GM19328 (cell line): Measurements from ENCODE around the gene TRAP1.
"Not testable (repeated sequence)": the region's sequence is repeated elsewhere in the genome, so short reads cannot be mapped to it uniquely, and the experiment has no call there.

Experiments
- ATAC-seq: cut with Tn5 transposase; IDR thresholded peaks from one replicate; pipeline ENCODE4 v1.9.1; 2021; ENCODE audit warnings: mild to moderate bottlenecking, moderate library complexity; ENCODE audit not compliant: unreplicated experiment

The TRAP1 gene

DNA sequence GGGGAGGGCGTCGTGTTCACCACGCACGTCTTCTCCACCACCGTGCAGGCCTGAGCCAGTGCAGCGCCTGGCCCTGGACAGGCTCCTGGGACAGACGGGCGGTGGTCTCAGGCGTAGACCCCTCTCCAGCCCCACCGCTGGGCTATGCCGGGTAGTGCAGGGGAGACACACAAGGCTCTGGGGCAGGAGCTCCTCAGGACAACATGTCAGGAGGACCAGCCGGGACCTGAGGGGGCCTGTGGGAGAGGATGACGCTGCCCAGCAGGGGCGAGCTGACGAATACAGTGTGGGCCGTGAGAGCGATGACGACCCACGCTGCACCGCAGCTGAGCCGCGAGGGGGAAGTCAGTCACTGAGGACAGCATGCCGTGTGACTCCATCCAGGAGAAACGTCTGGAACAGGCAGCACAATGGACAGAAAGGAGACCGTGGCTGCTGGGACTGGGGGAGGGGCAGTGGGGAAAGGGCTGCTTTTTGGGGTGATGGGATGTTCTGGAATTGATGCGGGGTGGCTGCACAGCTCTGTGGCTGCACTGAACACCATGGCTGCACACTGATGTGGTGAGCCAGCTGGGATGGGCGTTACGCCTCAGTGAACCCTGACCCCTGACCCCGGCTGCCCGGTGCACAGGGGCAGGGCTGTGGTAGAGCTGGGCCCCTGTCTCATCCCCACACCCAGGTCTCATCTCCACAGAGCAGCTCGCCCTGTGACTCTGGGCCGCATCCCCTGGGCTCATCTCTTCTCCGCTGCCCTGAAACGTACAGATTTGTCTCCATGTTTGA lies 42.6 kb downstream of the TRAP1 start:
- no peak for ATAC-seq

DNA sequence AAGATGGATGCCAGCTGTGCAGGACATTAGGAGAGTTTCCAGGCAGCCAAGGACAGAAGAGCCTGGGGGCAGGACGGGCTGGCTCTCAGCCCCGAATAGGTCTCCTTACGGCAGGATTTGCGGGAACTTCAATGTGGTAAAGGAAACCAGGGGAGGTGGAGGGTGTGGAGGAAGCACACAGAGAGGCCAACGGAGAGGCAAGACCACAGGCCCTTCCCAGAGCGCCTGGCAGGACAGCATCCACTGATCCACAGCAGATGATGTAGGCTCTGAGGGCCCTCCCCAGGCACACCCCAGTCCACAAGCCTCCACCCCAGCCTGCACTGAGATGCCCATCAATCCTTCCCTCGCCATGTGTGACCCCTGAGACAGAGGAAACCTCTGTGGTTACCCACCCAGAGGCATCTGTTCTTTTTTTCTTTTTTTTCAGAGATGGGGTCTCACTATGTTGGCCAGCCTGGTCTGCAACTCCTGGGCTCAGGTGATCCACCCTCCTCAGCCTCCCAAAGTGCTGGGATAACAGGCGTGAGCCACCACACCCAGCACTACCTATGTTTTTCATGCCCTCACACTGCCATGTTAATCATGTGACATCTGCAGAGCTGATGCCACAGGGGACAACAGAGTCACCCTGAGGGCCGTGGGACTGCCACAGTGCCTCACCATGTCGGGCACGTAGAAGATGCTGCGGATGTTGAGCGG lies 43.5 kb downstream of the TRAP1 start:
- ATAC-seq = no peak

DNA sequence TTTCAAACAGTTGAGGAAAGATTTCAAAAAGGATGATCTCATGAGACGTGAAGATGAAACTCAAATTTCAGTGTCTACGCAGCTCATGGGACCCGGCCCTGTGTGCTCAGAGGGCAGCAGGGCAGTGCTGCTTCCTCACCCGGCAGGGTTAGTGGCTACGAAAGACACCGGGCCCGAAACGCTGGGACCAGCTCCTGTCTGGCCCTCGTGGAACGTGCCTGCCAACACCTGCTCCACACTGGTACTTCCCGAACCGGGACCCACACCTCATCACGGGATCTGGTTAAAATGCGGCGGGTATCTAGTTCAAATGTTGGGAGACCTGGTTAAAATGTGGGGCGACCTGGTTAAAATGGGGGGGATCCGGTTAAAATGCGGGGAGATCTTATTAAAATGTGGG lies 44.1 kb downstream of the TRAP1 start:
- no peak for ATAC-seq

DNA sequence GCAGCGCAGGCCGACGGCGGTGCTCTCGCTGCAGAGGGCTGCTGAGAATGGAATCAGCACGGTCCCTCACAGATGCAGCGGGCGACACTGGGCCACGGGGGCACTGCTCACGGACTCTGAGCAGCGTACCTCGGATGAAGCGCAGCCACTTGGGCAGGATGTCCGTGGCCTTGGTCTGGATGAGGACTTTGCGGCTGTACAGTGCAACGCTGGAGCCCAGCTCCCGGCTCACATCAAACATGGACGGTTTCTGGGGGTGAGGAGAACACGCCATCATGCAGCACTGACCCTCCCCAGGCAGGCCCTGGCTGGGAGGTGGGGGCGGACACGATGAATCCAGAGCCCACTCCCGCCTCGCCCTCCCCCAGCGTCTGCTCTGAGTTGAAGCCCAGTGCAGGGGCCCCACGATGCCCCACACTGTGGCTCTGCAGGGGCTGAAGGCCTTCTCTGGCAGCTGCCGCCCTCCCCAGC lies 44.7 kb downstream of the TRAP1 start:
- ATAC-seq = no peak

DNA sequence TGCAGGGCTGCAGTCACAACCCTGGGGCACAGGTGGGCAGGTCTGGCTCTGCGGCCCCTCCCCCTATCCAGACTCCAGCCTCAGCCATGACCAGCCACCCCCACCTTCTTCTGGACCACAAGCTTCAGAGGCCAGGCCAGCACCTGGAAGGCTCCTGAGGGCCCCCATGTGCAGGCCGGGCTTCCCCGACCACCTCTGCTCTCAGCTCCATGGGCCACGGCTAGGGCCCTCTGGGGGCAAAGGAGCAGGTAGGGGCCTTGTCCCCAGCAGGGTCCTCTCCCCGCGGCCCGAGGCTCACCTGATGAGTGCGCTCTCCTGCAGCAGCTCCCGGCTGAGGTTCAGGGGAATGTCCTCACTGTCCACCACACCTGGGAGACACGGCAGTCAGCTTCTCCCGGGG lies 45.9 kb downstream of the TRAP1 start:
- ATAC-seq = no peak

DNA sequence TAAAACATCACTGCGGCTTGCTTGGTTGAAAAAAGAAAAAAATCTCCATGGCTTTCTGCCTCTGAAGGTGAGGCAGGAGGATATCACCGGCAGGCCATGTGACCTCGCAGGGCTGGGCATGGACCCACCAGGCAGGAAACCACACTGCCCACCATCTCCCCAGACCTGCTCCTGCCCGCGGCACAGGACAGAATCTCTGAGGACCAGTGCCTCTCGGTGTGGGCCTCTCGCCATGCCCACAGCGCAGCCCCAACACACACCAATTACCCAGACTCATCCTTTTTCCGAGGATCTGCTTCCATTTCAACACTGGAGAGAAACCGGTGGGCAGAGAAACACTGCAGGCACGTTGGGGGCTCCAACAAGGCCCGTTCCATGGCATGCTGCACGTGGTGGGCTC lies 46.6 kb downstream of the TRAP1 start:
- no peak for ATAC-seq

DNA sequence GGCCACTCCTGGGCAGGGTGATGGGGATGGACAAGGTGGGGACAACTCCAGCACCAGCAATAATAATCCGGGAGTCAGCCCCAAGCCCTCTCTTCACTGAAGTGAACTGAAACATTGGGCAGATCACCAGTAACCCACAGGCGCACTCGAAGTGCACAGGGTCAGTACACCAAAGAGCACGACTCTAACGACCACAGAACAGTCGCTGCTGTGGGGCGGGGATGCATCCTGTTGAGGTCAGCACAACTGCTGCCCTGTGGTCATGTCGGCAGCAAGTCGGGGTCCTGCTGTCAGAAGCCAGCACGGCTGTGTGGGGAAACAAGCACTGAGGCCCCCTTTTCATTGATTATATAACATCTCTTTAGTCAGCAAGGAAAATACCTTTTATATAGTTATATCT lies 48.2 kb downstream of the TRAP1 start:
- ATAC-seq = no peak

DNA sequence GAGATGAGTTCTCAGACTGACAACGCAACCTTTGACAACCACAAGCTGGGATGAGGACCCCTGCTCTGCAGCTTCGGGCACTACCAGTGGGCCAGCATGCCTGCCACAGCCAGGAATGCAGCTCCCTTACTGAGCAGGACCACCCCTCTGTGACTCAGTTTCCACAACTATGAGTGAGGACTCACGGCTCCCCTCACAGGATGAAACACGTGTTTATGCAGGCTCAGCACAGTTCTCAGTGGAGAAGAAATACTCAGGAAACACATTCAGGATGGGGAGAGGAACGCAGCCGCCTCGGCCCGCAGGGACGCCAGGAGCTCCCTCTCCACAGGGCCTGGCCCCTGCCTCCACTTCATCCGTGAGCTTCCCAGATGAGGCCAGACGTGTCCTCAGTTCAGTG lies 48.7 kb downstream of the TRAP1 start:
- no peak for ATAC-seq

DNA sequence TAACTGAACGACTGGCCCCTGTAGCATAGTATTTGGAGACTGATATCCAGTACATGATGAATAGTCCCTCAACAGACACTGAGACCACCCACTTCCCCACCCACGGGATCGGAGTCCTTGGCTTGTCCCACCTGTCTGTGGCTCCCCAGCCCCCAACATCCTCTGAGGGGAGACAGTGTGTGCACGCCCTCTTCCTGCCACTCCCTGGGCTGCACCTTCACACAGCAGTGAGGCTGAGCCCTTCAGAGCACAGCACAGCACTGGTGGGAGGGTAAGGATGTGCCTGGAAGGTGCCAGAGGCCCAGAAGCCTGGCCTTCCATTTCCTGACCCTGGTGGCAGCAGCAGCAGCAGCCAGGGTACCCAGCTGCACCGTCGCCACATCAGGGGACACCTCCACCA lies 51.8 kb downstream of the TRAP1 start:
- no peak for ATAC-seq

DNA sequence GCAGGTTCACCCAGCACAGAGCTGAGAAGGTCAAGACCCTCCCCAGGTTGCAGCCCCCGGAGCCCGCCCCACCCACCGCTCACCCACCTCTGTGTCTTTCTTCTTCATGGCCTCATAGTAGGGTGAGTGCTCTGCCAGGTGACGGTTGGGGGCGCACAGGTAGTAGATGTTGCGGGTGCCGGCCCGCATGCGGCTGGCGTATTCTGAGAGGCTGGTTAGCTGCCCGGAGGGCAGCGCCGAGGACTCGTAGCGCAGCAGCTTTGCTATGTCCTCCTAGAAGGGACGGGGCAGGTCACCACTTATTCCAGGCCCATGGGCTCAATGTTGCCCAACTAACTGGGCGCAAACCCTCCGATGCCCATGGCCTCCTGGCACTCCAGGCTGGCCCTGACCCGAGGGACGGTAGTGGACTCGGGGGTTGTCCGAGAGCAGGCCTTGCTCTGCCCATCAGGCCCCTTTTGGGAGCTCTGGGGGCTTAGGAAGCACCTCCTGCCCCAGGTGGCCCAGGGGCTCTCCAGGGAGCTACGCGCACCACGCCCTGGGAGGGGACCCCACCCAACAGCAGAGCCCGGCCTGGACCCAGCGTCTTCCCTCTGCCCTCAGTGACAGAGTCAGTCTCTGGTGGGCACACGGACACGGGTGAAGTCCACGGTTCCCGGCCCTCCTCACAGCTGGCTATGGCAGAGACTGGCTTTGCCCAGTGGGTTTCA lies 53.0 kb downstream of the TRAP1 start:
- ATAC-seq = no peak

DNA sequence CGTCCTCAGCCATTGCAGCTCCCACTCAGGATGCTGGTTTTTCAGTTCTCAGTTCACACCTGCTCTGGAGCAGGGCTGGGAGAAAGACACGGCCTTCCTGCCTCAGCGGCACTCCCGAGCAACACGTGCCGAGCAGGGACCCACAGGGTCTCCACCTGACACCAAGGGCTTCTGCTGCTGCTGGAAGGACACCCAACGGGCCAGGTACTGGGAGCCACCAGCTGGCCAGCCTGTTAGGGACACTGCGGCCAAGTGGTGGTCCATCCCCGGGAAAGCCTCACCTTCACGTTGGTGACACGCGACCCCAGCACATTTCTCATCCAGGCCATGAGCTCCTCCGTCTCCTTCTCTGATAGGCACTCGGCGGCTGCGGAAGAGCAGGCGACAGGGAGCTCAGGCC lies 54.7 kb downstream of the TRAP1 start:
- ATAC-seq = no peak

DNA sequence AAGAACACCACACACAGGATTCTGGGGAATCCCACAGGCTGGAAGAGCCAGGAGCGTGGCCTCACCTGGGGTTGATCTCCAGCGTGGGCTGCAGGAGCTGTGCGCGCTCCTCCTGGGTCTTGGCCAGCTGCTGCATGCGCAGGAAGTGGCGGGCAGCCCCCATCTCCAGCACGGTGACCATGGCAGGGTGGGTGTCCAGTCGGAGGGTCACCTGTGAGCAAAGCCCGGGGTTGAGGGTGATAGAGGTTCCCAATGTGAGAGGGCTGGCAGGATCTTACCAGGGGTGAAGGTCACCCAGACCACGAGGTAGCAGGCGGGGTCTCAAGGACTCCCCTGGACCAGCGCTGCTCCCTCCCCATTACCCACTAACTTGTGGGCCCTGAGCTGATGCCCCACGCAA lies 55.4 kb downstream of the TRAP1 start:
- ATAC-seq = no peak

DNA sequence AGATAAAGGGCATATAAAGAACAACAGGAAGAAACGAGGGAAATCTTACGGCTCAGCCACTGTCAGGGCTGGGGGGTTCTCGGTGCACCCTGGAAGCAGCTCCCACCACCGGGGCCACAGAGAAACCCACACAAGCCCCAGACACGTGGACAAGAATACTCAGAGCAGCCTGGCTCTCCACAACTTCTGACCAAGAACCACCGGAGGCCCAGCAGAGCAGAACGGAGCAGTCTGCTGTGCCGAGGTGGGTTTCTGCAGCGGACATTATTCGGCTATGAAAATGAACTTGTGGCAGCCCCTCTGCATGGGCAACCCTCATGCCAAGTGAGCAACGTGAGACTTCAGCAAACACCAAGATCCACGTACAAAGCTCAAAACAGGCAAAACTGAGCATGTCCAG lies 56.0 kb downstream of the TRAP1 start:
- no peak for ATAC-seq

DNA sequence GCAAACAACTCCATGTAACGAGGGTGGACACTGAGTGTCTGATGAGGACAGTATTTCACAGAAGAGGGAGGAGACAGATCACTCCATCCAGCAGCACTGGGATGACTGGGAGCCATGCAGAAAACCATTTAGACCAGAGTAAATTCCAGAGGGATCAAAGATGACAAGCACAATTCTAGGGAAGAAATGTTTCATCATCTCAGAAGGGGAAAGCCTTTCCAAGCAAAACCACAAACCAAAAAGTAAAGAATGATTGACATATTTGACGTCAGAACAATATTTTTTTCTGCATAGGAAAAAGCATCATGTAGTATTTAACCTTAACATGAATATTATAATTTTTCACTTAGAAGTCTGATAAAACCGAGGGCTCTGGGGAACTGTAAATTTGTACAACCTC lies 58.1 kb downstream of the TRAP1 start:
- no peak for ATAC-seq

DNA sequence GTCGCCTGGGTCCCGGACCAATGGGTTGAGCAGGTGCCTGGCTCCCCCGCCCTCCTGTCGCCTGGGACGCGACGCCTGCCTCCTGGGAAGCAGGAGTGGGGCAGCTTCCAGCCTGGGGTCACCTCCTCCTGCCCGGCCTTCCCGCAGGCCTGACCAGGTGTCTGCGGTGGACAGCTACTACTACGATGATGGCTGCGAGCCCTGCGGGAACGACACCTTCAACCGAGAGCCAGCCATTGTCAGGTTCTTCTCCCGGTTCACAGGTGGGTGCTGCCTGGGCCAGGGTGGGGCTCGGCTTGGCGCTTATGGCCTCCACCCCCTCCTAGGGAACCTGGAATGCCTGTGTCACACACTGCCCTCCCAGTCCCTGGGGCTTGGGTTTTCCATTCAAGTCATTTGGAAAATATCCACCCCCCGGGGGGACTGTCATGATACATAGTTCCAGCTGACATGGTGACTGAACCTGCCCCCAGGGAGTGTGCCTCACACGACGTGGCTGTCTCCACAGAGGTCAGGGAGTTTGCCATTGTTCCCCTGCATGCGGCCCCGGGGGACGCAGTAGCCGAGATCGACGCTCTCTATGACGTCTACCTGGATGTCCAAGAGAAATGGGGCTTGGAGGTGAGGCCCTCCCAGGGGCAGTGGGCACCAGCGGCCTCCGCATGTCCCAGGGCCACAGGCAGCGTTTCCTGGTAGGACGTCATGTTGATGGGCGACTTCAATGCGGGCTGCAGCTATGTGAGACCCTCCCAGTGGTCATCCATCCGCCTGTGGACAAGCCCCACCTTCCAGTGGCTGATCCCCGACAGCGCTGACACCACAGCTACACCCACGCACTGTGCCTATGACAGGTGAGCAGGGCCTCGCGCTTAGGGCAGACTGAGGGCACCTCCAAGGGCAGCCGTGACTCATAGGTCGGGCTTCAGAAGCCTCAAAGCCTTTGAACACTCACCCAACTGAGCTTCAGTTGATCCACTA lies 60.5 kb downstream of the TRAP1 start:
- ATAC-seq = no peak

DNA sequence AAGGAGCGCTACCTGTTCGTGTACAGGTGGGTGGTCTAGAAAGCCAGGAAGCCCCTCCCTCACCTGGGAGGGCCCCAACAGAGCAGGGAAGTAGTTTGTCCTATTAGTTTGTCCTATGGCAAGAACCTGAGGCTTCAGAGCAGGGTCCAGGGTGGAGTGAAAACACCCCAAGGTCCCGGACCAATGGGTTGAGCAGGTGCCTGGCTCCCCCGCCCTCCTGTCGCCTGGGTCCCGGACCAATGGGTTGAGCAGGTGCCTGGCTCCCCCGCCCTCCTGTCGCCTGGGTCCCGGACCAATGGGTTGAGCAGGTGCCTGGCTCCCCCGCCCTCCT lies 61.2 kb downstream of the TRAP1 start:
- not testable (repeated sequence) for ATAC-seq

DNA sequence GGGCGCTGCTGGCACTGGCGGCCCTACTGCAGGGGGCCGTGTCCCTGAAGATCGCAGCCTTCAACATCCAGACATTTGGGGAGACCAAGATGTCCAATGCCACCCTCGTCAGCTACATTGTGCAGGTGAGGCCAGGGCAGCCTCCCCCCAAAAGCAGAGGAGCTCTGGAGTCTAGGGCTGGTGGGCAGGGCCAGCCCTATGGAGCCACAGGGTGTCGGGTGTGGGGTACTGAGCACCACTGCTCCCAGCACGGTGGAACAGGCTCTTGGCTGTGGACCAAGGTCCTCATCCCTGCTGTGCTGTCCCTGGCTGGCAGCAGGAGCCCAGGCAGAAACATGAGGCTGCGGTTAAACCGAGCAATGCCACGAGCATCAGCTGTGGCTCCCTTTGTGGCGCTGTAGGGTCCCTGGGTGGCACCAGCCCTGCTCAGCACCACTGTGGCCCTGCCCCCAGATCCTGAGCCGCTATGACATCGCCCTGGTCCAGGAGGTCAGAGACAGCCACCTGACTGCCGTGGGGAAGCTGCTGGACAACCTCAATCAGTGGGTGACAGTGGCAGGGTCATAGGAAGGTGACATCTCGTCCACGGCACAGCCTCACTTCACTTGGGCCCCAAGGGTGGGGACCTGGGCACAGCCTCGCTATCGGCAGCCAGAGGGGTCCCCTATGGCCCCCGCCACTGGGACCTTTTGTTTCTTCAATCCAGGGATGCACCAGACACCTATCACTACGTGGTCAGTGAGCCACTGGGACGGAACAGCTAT lies 61.7 kb downstream of the TRAP1 start:
- ATAC-seq = no peak

DNA sequence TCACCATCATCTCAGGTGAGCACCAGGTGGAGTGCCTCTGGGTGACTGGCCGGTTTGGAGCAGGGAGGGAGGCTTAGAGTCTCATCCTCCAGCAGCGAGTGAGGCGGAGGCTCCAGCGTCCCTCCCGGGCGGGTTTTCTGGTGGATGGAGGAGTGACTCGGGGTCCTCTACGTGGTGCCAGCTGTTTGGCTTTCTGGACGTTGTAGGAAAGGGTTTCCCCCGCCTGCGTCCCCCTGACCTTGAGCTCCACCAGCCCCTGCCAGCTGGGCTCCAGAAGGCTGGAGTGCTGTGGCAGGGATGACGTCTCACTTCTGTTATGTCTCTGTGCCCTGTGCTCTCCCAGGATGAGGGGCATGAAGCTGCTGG lies 62.3 kb downstream of the TRAP1 start:
- ATAC-seq = no peak

DNA sequence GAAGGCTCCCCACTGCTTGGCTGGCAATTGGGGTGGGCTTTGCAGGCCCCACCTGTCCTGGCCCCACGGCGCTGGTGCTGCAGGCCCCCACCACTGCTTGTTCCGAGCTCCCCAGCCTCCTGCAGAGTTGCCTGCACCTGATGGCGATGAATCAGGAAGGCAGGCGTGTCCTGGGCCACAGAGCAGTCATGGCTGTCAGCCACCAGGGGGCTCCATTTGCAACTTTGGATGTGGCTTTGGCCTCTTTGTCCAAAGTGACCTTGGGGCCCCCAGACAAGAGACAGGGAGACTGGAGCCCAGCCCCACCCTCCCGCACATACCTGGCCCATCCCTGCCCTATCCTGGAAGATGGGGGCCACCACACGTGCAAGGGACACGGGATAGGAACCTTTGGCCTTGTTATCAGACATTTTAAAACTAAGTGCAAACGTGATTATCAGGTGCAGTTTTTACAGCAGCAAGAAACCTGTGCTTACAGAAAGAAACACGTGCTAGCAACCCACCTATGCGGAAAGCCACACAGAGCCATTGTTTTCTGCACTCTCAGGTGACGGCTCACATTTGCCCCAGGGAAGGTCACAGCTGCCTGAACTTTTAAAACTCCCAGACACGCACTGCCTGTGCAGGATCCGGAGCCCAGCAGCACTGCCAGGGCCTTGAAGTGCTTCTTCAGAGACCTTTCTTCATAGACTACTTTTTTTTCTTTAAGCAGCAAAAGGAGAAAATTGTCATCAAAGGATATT lies 62.9 kb downstream of the TRAP1 start, which contains the start of gene DNASE1:
Gene DNASE1 (plus strand): TSS at position 443 of the 743 bp plus-strand sequence. CDS start 683 bp downstream, outside the sequence.
- no peak for ATAC-seq
